Activated CD4-positive, alpha-beta T cell treated with anti-CD3 and anti-CD28 coated beads, Interleukin-2, Interleukin-4, amounts not matched to agents 100 ng/mL and 50 ng/mL, durations not matched to agents 16 hours and 8 hours (primary cell): ENCODE results near the gene MPND.
"Not testable (repeated sequence)": the region's sequence is repeated elsewhere in the genome, so short reads cannot be mapped to it uniquely, and the experiment has no call there.

ENCODE experiments used
- DNase-seq: peaks from one replicate; pipeline ENCODE4 v3.0.0-alpha.2; 2020; ENCODE audit warnings: low spot score

MPND gene

GRCh38 chr19:4349225-4349624 is 5.9 kb downstream of the MPND start:
- not testable (repeated sequence) for DNase-seq

- no peak for DNase-seq
Measured at GRCh38 chr19:4350111-4350510, 6.7 kb downstream of the MPND start.

- DNase-seq: no peak
Measured at GRCh38 chr19:4350726-4351125, 7.4 kb downstream of the MPND start.

- peak; percentile 65 for DNase-seq
Measured at GRCh38 chr19:4352701-4353121, 9.3 kb downstream of the MPND start.

- DNase-seq: no peak
Measured at GRCh38 chr19:4354282-4354681, 10.9 kb downstream of the MPND start.

DNA sequence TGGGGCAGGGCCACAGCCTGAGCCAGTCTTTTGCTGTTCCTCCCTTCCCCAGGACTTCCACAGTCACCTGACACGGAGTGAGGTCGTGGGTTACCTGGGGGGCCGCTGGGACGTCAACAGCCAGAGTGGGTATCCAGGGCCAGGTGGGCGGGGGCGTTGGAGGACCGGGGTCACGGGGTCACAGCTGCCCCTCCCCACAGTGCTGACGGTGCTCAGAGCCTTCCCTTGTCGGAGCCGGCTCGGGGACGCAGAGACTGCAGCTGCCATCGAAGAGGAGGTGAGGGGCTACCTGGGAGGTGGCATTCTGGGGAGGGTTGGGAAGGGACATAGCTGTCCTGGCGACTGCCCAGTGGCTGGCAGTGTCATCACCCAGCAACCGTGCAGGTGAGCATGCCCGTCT is 11.5 kb downstream of the MPND start:
- no peak for DNase-seq

DNA sequence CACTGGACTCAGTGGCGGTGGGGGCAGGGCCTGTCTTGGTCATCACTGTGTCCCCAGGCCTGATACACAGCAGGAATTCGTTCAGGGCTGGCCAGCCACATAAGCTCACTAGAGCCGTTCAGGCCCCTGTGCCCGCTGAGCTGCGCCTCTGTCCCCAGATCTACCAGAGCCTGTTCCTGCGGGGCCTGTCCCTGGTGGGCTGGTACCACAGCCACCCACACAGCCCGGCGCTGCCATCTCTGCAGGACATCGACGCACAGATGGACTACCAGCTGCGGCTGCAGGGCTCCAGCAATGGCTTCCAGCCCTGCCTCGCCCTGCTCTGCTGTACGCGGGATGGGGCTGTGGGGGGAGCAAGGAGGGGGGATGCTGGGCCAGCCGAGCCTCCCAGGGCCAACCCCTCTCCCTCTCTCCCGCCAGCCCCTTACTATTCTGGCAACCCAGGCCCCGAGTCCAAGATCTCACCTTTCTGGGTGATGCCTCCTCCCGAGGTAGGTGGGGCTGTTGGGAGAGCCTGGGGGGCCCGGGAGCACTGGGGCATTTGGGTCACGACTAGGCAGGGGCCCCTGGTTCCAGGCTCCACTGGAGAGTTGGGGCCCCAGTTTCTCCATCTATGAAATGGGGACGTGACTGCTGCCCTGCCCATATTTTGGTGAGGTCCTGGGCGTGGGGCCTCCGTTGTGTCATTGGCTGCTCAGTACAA is 13.9 kb downstream of the MPND start:
- DNase-seq: no peak

DNA sequence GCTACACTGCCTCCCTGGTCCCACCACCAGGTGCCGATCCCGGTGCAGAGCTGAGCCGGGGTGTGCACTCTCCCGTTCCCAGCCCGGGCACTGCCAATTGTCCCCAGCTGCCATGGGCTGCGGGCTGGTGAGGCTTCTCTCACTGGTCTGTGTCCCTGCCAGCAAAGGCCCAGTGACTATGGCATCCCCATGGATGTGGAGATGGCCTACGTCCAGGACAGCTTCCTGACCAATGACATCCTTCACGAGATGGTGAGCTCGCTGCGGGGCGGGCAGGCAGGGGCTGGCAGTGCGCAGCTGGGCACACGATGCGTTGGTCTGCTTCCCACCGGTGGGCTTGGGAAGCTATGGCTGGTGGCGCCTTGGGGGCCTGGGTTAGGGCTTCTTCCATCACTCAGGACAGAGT is 14.6 kb downstream of the MPND start:
- DNase-seq: no peak

GRCh38 chr19:4358709-4359626 is 15.6 kb downstream of the MPND start:
- no peak for DNase-seq

DNA sequence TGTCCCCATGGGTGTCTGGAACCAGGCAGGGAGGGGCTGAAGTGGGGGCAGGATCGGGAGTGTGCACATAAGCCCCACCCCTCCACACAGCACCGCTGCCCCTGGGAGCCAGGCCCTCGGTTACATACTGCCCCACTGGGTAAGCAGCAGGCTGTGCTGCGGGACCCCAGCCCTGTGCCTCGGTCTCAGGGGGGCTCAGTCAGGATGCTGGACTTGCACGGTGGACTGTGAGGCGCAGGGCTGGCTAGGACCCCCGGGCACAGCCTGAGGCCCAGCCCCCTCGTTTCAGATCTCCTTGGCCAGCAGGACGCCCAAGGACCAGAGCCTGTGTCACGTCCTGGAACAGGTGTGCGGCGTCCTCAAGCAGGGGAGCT is 16.3 kb downstream of the MPND start:
- no peak for DNase-seq

GRCh38 chr19:4360081-4360569 is 16.8 kb downstream of the MPND start:
- DNase-seq: no peak

- DNase-seq: no peak
Measured at GRCh38 chr19:4360641-4361151, 17.3 kb downstream of the MPND start.

- DNase-seq: no peak
Measured at GRCh38 chr19:4361152-4362046, 18.0 kb downstream of the MPND start.

GRCh38 chr19:4362101-4362828 is 18.9 kb downstream of the MPND start:
- no peak for DNase-seq

GRCh38 chr19:4362831-4363545 is 19.6 kb downstream of the MPND start:
- DNase-seq: no peak

DNA sequence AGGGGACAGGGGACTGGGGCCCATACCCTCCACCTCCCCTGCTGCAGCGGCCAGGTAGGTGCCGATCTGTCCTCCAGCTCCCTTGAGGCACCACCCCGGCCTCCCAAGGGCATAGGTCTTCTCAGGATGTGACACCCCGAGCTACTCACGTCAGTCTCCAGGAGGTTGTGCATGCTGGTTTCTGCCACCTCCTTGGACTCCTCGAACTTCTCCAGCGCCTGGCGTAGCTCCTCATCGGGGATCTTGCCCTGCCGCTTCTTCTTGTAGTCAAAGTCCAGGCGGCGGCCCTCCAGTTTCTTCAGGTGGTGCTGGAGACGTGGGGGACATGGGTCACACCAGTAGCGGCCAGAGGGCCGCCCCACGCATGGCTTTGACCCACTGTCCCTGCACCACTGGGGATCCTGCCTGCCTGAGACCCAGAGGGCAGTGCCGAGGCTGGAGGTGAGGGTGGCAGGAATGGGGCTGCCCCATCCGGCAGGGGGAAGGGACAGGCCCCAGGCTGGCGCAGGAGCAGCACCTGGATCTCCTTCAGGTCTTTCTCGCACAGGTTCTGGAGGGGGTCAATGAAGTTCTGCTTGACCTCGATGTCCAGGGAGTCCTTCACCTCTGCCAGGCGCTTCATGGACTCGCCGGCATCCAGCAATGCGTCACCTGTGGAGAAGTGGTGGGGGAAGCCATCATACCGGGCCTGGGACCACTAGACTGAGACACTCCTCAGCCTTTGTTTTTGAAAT is 20.4 kb downstream of the MPND start:
- DNase-seq: no peak

- no peak for DNase-seq
Measured at GRCh38 chr19:4365341-4365740, 22.0 kb downstream of the MPND start.

DNA sequence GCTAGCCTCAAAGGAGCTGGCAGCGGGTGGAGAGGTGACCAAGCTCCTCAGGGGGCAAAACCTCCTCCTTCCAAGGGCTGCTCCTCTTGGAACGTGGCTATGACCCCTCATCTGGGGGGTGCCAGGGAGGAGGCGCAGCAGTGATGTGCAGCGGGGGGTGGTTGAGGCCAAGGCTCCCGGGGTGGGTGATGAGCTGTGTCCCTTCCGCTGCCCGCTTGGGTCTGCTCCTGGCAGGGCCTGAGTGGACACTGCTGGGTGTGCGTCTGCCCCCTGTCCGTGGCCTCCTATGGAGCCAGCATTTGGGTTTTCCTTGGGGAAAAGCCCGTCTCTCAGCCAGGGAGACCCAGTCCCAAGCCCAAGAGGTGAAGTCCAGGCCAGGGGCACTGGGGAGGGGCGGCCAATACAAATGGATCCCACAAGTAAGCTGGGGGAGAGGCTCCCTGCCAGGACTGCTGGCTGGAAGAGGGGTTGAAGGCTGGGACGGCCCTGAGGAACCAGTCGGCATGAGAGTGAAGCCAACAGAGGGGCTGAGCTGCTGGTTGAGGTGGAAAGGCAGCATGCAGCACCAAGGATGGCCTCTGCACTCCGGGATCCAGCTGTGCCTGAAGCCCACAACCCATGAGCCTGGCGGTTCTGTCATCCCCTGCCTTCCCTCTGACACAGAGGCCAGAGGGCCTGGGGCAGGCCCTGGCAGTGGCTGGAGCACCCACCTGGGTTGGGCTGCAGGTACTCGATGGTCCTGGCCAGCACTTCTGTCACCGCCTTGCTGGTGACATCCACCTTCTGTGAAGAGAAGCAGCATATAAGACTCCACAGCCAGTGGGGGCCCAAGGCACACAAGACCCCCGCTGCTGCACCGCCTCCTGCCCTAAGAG is 22.7 kb downstream of the MPND start:
- no peak for DNase-seq
